DMS79 treated with DMSO at 0.1 percent for 48 hours (cell line): ENCODE results near the gene MUSTN1.

Source experiments
- DNase-seq: peaks from one replicate; lab custom pipeline; 2025; lab: John Stamatoyannopoulos, UW

MUSTN1 gene

GRCh38 chr3:52784931-52785590 lies 49.8 kb downstream of the MUSTN1 start:
- DNase-seq = no peak

GRCh38 chr3:52784021-52784621 lies 50.7 kb downstream of the MUSTN1 start:
- DNase-seq = no peak

- DNase-seq = no peak
Observed at GRCh38 chr3:52783211-52783555, 51.6 kb downstream of the MUSTN1 start.
